Upper lobe of left lung (tissue), 6 donors: ENCODE measurements around the gene MRPL52. TPM values are rescaled to one million over a fixed set of nuclear protein-coding genes. Genes with fewer than 3 reads are reported as not detected.

Experiments
- ATAC-seq, 2 donors: fragments of 200-7000 bp; cut with Tn5 transposase; one replicate each; pipeline ENCODE4 v1.9.1; 2022; ENCODE audit warnings: mild to moderate bottlenecking in 2 of 2, moderate library complexity in 2 of 2; ENCODE audit not compliant: low FRiP score in 2 of 2
- DNase-seq, 2 donors: peaks; one replicate each; pipeline ENCODE4 v3.0.0-alpha.2; 2019 to 2020
- H3K27ac ChIP-seq, 4 donors: fragments of 200-600 bp; sonication (generic); one replicate each; pipeline ENCODE4 v1.5.1; 2016 to 2019
- H3K27me3 ChIP-seq, 4 donors: fragments of 200-600 bp; sonication (generic); one replicate each; pipeline ENCODE4 v1.5.1; 2017 to 2019
- H3K36me3 ChIP-seq, 4 donors: fragments of 200-600 bp; sonication (generic); one replicate each; pipeline ENCODE4 v1.5.1; 2016 to 2019
- H3K4me1 ChIP-seq, 4 donors: fragments of 200-600 bp; sonication (generic); one replicate each; pipeline ENCODE4 v1.5.1; 2018 to 2019
- H3K4me3 ChIP-seq, 4 donors: fragments of 200-600 bp; sonication (generic); one replicate each; pipeline ENCODE4 v1.5.1; 2017 to 2019; ENCODE audit warnings: mild to moderate bottlenecking in 2 of 4, moderate library complexity in 1 of 4
- H3K9me3 ChIP-seq, 4 donors: fragments of 200-600 bp; sonication (generic); one replicate each; pipeline ENCODE4 v1.5.1; 2018 to 2019
- EP300 ChIP-seq, 4 donors: sonication (generic); formaldehyde crosslinking; IDR thresholded peaks; one replicate each; pipeline ENCODE4 v1.5.1; 2017; ENCODE audit warnings: antibody characterized with exemption in 4 of 4, control low read depth in 2 of 4
- POLR2A ChIP-seq, 4 donors: fragments of 450-650 bp; IDR thresholded peaks; one replicate each; pipeline ENCODE4 v1.5.1; 2016 to 2017; ENCODE audit warnings: antibody characterized with exemption in 4 of 4, mild to moderate bottlenecking in 2 of 4
- POLR2AphosphoS5 ChIP-seq, 2 donors: sonication (generic); formaldehyde crosslinking; IDR thresholded peaks; one replicate each; pipeline ENCODE4 v1.5.1; 2017; ENCODE audit warnings: antibody characterized with exemption in 2 of 2
- WGBS, 2 donors: methylation state at CpG; one replicate each; pipeline ENCODE4 v1.1.5; 2017 to 2018; 5-methylcytosine and 5-hydroxymethylcytosine counted together
- total RNA-seq, 6 donors: library from RNA; depleted of rRNA in 4 of 6; stranded (reverse); fragments of >200 nt in 4 of 6; gene quantifications; one replicate each; pipeline versions ENCODE4 v1.1.0 to v1.2.1, GENCODE V29; 2016 to 2021
- TF ChIP-seq, protein P1 (sequence below), 6 experiments: fragments of 450-650 bp in 4 of 6; fragments of 200-600 bp in 2 of 6; sonication (generic) in 2 of 6; IDR thresholded peaks; one replicate each; pipeline ENCODE4 v1.5.1; 2016 to 2019; ENCODE audit warnings: antibody characterized with exemption in 6 of 6
- donor health status: DM: no; HTN: no; CAD: no; lungs with moderate emphysema.
- donor health status: DM: no; HTN: yes; CAD: no; lungs with severe emphysema.

MRPL52 gene
- total RNA-seq, 6 donors from 2014 or later = 9.4 to 88.2 (median 34.1) TPM

GRCh38 chr14:22842211-22843122 is 12.8 kb downstream of the MRPL52 start:
- Histone ChIP-seq H3K27ac (peak overlapping the region in 1 of 4 donors; percentile 48), H3K36me3 (peaks cover 36 to 65% (median 51%) of the 10 kb centered on the region in 4 donors), H3K4me3 (no peak overlapping the region), H3K27me3 (no peaks in the 10 kb centered on the region), H3K9me3 (no peaks in the 10 kb centered on the region), H3K4me1 (peaks cover 22 to 42% (median 34%) of the 10 kb centered on the region in 4 donors)
- no peak for DNase-seq
- WGBS, 2 donors = 90 to 94% methylated on average over 25 to 28 of the region's 28 CpGs
- no peak for ATAC-seq
- TF ChIP-seq, protein P1, sequence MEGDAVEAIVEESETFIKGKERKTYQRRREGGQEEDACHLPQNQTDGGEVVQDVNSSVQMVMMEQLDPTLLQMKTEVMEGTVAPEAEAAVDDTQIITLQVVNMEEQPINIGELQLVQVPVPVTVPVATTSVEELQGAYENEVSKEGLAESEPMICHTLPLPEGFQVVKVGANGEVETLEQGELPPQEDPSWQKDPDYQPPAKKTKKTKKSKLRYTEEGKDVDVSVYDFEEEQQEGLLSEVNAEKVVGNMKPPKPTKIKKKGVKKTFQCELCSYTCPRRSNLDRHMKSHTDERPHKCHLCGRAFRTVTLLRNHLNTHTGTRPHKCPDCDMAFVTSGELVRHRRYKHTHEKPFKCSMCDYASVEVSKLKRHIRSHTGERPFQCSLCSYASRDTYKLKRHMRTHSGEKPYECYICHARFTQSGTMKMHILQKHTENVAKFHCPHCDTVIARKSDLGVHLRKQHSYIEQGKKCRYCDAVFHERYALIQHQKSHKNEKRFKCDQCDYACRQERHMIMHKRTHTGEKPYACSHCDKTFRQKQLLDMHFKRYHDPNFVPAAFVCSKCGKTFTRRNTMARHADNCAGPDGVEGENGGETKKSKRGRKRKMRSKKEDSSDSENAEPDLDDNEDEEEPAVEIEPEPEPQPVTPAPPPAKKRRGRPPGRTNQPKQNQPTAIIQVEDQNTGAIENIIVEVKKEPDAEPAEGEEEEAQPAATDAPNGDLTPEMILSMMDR (IDR thresholded peaks at IDR 0.05) = no peak
- no peak for TF ChIP-seq POLR2A (IDR thresholded peaks at IDR 0.05)
- TF ChIP-seq POLR2AphosphoS5 (IDR thresholded peaks at IDR 0.05) = no peak
- TF ChIP-seq EP300 (IDR thresholded peaks at IDR 0.05) = no peak

DNA sequence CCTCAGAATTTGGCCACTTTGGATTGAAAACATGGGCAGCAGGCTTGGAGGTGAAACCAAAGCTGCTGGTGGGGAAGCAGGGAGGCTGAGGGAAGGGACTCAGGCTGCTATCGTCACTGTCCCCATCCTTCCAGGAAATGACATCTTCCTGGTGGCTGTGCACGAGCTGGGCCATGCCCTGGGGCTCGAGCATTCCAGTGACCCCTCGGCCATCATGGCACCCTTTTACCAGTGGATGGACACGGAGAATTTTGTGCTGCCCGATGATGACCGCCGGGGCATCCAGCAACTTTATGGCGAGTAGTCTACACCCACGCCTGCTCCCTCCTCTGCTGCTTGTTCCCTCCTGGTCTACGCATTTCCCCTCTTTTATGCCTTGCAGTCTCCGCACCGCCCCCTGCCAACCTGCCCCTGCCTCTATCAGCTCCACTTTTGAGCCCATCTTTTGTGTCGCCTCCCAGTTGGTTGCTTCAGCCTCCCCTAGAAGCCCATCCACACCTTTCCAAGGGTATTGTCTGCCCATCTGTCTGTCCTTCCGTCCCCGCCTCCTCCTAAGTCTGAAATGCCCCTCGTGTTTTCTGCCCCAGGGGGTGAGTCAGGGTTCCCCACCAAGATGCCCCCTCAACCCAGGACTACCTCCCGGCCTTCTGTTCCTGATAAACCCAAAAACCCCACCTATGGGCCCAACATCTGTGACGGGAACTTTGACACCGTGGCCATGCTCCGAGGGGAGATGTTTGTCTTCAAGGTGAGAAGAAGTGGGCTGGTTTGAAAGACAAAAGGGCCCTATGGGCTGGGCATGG is 13.6 kb downstream of the MRPL52 start:
- H3K27ac ChIP-seq = no peak overlapping the region
- no peaks in the 10 kb centered on the region for H3K27me3 ChIP-seq
- 81 to 94% methylated on average over 19 to 21 of the region's 21 CpGs for WGBS, 2 donors
- H3K4me3 ChIP-seq = no peak overlapping the region
- H3K4me1 ChIP-seq = peaks cover 27 to 48% (median 38%) of the 10 kb centered on the region in 4 donors
- TF ChIP-seq, protein P1 (IDR thresholded peaks at IDR 0.05) = no peak
- TF ChIP-seq POLR2AphosphoS5 (IDR thresholded peaks at IDR 0.05) (no peak), POLR2A (IDR thresholded peaks at IDR 0.05) (no peak), EP300 (IDR thresholded peaks at IDR 0.05) (no peak)
- H3K36me3 ChIP-seq = peaks cover 36 to 65% (median 51%) of the 10 kb centered on the region in 4 donors
- ATAC-seq (no peak), DNase-seq (no peak)
- H3K9me3 ChIP-seq = no peaks in the 10 kb centered on the region

GRCh38 chr14:22844221-22845102 is 14.8 kb downstream of the MRPL52 start:
- TF ChIP-seq POLR2A (IDR thresholded peaks at IDR 0.05) = no peak
- TF ChIP-seq, protein P1 (IDR thresholded peaks at IDR 0.05) = no peak
- Histone ChIP-seq H3K36me3 (peaks cover 36 to 65% (median 51%) of the 10 kb centered on the region in 4 donors), H3K27me3 (no peaks in the 10 kb centered on the region), H3K4me3 (no peak overlapping the region), H3K27ac (peak overlapping the region in 1 of 4 donors; percentile 7), H3K4me1 (peaks cover 23 to 41% (median 32%) of the 10 kb centered on the region in 4 donors), H3K9me3 (no peaks in the 10 kb centered on the region)
- 87 to 94% methylated on average over 17 to 22 of the region's 22 CpGs for WGBS, 2 donors
- no peak for ATAC-seq
- DNase-seq = no peak

- no peaks in the 10 kb centered on the region for H3K9me3 ChIP-seq
- H3K27me3 ChIP-seq = no peaks in the 10 kb centered on the region
- peaks cover 36 to 65% (median 51%) of the 10 kb centered on the region in 4 donors for H3K36me3 ChIP-seq
- 89 to 94% methylated on average over 9 of the region's 9 CpGs for WGBS, 2 donors
- no peak overlapping the region for H3K4me3 ChIP-seq
- ATAC-seq (no peak), DNase-seq (no peak)
- H3K27ac ChIP-seq = peak overlapping the region in 1 of 4 donors; percentile 7
- H3K4me1 ChIP-seq = peaks cover 21 to 36% (median 31%) of the 10 kb centered on the region in 4 donors
- no peak for TF ChIP-seq EP300 (IDR thresholded peaks at IDR 0.05)
- TF ChIP-seq, protein P1 (IDR thresholded peaks at IDR 0.05) = no peak
- TF ChIP-seq POLR2AphosphoS5 (IDR thresholded peaks at IDR 0.05) = no peak
- no peak for TF ChIP-seq POLR2A (IDR thresholded peaks at IDR 0.05)
These were observed 15.4 kb downstream of the MRPL52 start for GRCh38 chr14:22845103-22845394.
